A673 (cell line): ENCODE results near the gene EVPL. TPM values are rescaled to one million over a fixed set of nuclear protein-coding genes. Genes with fewer than 3 reads are reported as not detected.
"Not testable (repeated sequence)": the region's sequence is repeated elsewhere in the genome, so short reads cannot be mapped to it uniquely, and the experiment has no call there.

Source experiments
- BruUV-seq: library from RNA; stranded (reverse); fragments of 400-500 nt; replicated peaks from 2 replicates; lab custom pipeline; 2021; lab: Mats Ljungman, UMichigan
- CTCF ChIA-PET: fragments of 300-600 bp; sonication (Branson Sonifier 250); formaldehyde crosslinking; loops from one replicate; lab custom pipeline; 2022; ENCODE audit warnings: antibody characterized with exemption; lab: Charles Lee
- POLR2A ChIA-PET: fragments of 300-600 bp; sonication (Branson Sonifier 250); formaldehyde crosslinking; loops from one replicate; lab custom pipeline; 2022; ENCODE audit warnings: antibody characterized with exemption; ENCODE audit not compliant: low non-redundant PET; lab: Charles Lee
- DNase-seq: peaks from one replicate; pipeline ENCODE4 v3.0.0-alpha.2; 2015; ENCODE audit warnings: low spot score
- H3K27ac ChIP-seq: fragments of 200-600 bp; sonication (generic); 2 replicates; pipeline ENCODE4 v1.5.1; 2016; ENCODE audit warnings: mixed run types, low read depth, mild to moderate bottlenecking, mixed read lengths, antibody characterized with exemption, low read length; ENCODE audit not compliant: poor library complexity, severe bottlenecking
- H3K27me3 ChIP-seq: fragments of 200-600 bp; sonication (generic); replicated peaks from 2 replicates; pipeline ENCODE4 v1.6.1; 2017; ENCODE audit warnings: mixed run types, low read depth, mild to moderate bottlenecking, mixed read lengths, antibody characterized with exemption, low read length; ENCODE audit not compliant: insufficient read depth, poor library complexity
- H3K36me3 ChIP-seq: fragments of 200-600 bp; sonication (generic); 2 replicates; pipeline ENCODE4 v1.6.1; 2016; ENCODE audit warnings: mixed run types, mild to moderate bottlenecking, mixed read lengths, antibody characterized with exemption, low read length; ENCODE audit not compliant: insufficient read depth, poor library complexity, severe bottlenecking
- H3K4me1 ChIP-seq: fragments of 200-600 bp; sonication (generic); 2 replicates; pipeline ENCODE4 v1.6.1; 2017; ENCODE audit warnings: mixed run types, mild to moderate bottlenecking, mixed read lengths, antibody characterized with exemption, low read length; ENCODE audit not compliant: insufficient read depth, poor library complexity, severe bottlenecking
- H3K4me3 ChIP-seq: fragments of 200-600 bp; sonication (generic); 2 replicates; pipeline ENCODE4 v1.5.1; 2016; ENCODE audit warnings: low read depth, mixed run types, mild to moderate bottlenecking, mixed read lengths, low read length; ENCODE audit not compliant: poor library complexity, severe bottlenecking
- H3K9me3 ChIP-seq: fragments of 200-600 bp; sonication (generic); 2 replicates; pipeline ENCODE4 v1.6.1; 2016; ENCODE audit warnings: mixed run types, low read depth, mild to moderate bottlenecking, mixed read lengths, antibody characterized with exemption, low read length; ENCODE audit not compliant: poor library complexity, severe bottlenecking
- CTCF ChIP-seq: fragments of 300-800, 200-600 bp; sonication (generic); conservative IDR thresholded peaks from 2 replicates; pipeline ENCODE4 v1.5.1; 2017; ENCODE audit warnings: low read depth, mild to moderate bottlenecking, antibody characterized with exemption, low read length, moderate library complexity, mixed read lengths
- EZH2 ChIP-seq: fragments of 200-600 bp; sonication (generic); IDR thresholded peaks from 2 replicates; pipeline ENCODE4 v1.6.1; 2017; ENCODE audit warnings: borderline replicate concordance, low read depth, mild to moderate bottlenecking, mixed read lengths, antibody characterized with exemption, low read length; ENCODE audit not compliant: poor library complexity, severe bottlenecking
- intact Hi-C: fragments of 100-400 bp; cut with micrococcal nuclease; formaldehyde crosslinking; loops from one replicate; pipeline ENCODE4 v1.10.0; 2022; ENCODE audit not compliant: unreplicated experiment
- total RNA-seq: library from RNA; stranded (reverse); gene quantifications from 2 replicates; pipeline ENCODE4 v1.2.3, GENCODE V29; 2021

EVPL gene
- total RNA-seq, 1 experiment from 2014 or later: 0.21 TPM

GRCh38 chr17:76048711-76049110, 21.6 kb upstream of the EVPL start:
- peaks cover 6% of the 10 kb centered on the region for H3K4me1 ChIP-seq
- TF ChIP-seq CTCF (no peak), EZH2 (no peak)
- H3K9me3 ChIP-seq: no peaks in the 10 kb centered on the region
- ChIA-PET POLR2A (no interaction called here), CTCF (interaction anchor here (0.5 kb wide), 1 partner anchor 50 kb away, joined by 6 read pairs; no protein-coding TSS in a partner anchor)
- peaks cover 69% of the 10 kb centered on the region for H3K36me3 ChIP-seq
- intact Hi-C loops: no loop called here
- H3K27me3 ChIP-seq: no peaks in the 10 kb centered on the region
- peak; percentile 31 for DNase-seq
- no TSS peak for BruUV-seq
- H3K27ac ChIP-seq: no peak overlapping the region
- H3K4me3 ChIP-seq: no peak overlapping the region

GRCh38 chr17:76048025-76048605, 21.0 kb upstream of the EVPL start:
- TF ChIP-seq EZH2: no peak
- TF ChIP-seq CTCF: no peak
- H3K27ac ChIP-seq: no peak overlapping the region
- H3K4me1 ChIP-seq: peaks cover under 1% of the 10 kb centered on the region
- no peaks in the 10 kb centered on the region for H3K27me3 ChIP-seq
- no peak for DNase-seq
- no peaks in the 10 kb centered on the region for H3K9me3 ChIP-seq
- no peak overlapping the region for H3K4me3 ChIP-seq
- H3K36me3 ChIP-seq: peaks cover 75% of the 10 kb centered on the region
- no TSS peak for BruUV-seq
- intact Hi-C loops: no loop called here
- ChIA-PET POLR2A (no interaction called here), CTCF (interaction anchor here (0.7 kb wide), 1 partner anchor 63 kb away, joined by 3 read pairs; no protein-coding TSS in a partner anchor)

GRCh38 chr17:76046064-76046463, 19.0 kb upstream of the EVPL start:
- Histone ChIP-seq H3K9me3 (no peaks in the 10 kb centered on the region), H3K27ac (no peak overlapping the region), H3K36me3 (peaks cover 82% of the 10 kb centered on the region), H3K27me3 (no peaks in the 10 kb centered on the region), H3K4me3 (no peak overlapping the region), H3K4me1 (no peaks in the 10 kb centered on the region)
- intact Hi-C loops: no loop called here
- DNase-seq: no peak
- ChIA-PET POLR2A (interaction anchor here (0.6 kb wide), 1 partner anchor 15 kb away, joined by 3 read pairs; no protein-coding TSS in a partner anchor), CTCF (no interaction called here)
- TF ChIP-seq CTCF (no peak), EZH2 (no peak)
- BruUV-seq: no TSS peak

GRCh38 chr17:76044475-76045007, 17.4 kb upstream of the EVPL start:
- peaks cover 81% of the 10 kb centered on the region for H3K36me3 ChIP-seq
- H3K27ac ChIP-seq, H3K27me3 ChIP-seq, intact Hi-C loops, DNase-seq, H3K4me3 ChIP-seq, CTCF ChIA-PET, BruUV-seq, POLR2A ChIA-PET, H3K4me1 ChIP-seq, H3K9me3 ChIP-seq: not testable (repeated sequence)

- peaks cover 80% of the 10 kb centered on the region for H3K36me3 ChIP-seq
- CTCF ChIA-PET, POLR2A ChIA-PET, H3K4me3 ChIP-seq, H3K27ac ChIP-seq, BruUV-seq, H3K9me3 ChIP-seq, H3K27me3 ChIP-seq, DNase-seq, intact Hi-C loops, H3K4me1 ChIP-seq: not testable (repeated sequence)
Measured at GRCh38 chr17:76042868-76043267, 15.8 kb upstream of the EVPL start.
